GM23248 (cell line): ENCODE results near the gene WFS1.

Experiments
- EZH2 ChIP-seq: fragments of 200-600 bp; sonication (generic); IDR thresholded peaks from 2 replicates; pipeline ENCODE4 v1.6.1; 2018; ENCODE audit warnings: antibody characterized with exemption, mild to moderate bottlenecking; ENCODE audit not compliant: insufficient read depth, poor library complexity, severe bottlenecking
- EZH2phosphoT487 ChIP-seq: fragments of 200-600 bp; sonication (generic); IDR thresholded peaks from 2 replicates; pipeline ENCODE4 v1.6.1; 2018; ENCODE audit warnings: antibody characterized with exemption, moderate library complexity, mild to moderate bottlenecking, low read depth; ENCODE audit not compliant: insufficient read depth

DNA sequence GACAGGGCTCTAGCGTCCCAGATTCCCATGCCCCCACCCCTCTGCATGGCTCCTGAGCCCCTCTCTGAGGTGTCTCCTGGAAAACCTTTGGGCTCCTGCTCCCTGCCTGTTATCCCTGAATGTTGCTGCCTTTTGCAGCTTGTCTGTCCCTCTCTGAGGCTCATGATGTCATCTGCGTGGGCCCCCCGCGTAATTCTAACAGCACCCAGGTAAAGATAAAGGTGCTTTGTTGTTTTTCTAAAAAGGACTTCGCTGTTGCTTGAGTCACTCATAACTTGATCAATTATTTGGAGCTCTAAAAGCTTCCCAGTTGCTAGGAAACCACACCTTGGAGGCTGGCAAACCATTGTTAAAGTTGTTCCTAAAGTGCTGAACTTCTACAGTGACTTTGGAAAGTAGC, 36.6 kb downstream of the WFS1 start:
- TF ChIP-seq EZH2 (no peak), EZH2phosphoT487 (no peak)
